Natural killer cell treated with Interleukin-12 subunit alpha and Interleukin-12 subunit beta and Interleukin-15 and Interleukin-18, amount 100 ng/mL, for 72 hours (primary cell): ENCODE results near the gene LTA4H. TPM values are rescaled to one million over a fixed set of nuclear protein-coding genes. Genes with fewer than 3 reads are reported as not detected.

Experiments used
- ATAC-seq, 2 donors: fragments of 150-1000 bp; cut with Tn5 transposase in 1 of 2; sonication (Bioruptor Pico), chemical (Tn5 transposase) in 1 of 2; 2 replicates each; pipeline ENCODE4 v1.10.0; 2021
- DNase-seq: peaks from one replicate; pipeline ENCODE4 v3.0.0; 2022; ENCODE audit warnings: low spot score
- H3K27ac Mint-ChIP-seq, 2 donors: 1 replicate in 1 of 2; 2 replicates in 1 of 2; pipeline ENCODE4 v1.8.0; 2022; ENCODE audit warnings: mixed read lengths in 2 of 2, mild to moderate bottlenecking in 1 of 2, moderate library complexity in 1 of 2
- H3K27me3 Mint-ChIP-seq, 2 donors: 1 replicate in 1 of 2; 2 replicates in 1 of 2; pipeline ENCODE4 v1.8.0; 2022; ENCODE audit warnings: mixed read lengths in 2 of 2
- H3K36me3 Mint-ChIP-seq: one replicate; pipeline ENCODE4 v1.8.0; 2022; ENCODE audit warnings: mixed read lengths
- H3K4me1 Mint-ChIP-seq, 2 donors: 1 replicate in 1 of 2; 2 replicates in 1 of 2; pipeline ENCODE4 v1.8.0; 2022; ENCODE audit warnings: low read depth in 2 of 2, mixed read lengths in 2 of 2, mild to moderate bottlenecking in 1 of 2
- H3K4me3 Mint-ChIP-seq: one replicate; pipeline ENCODE4 v1.8.0; 2022; ENCODE audit warnings: mixed read lengths
- H3K9me3 Mint-ChIP-seq: 2 replicates; pipeline ENCODE4 v1.8.0; 2022; ENCODE audit warnings: mixed read lengths
- total RNA-seq, 2 donors: library from RNA; stranded (reverse); gene quantifications; one replicate each; pipeline ENCODE4 v1.2.3, GENCODE V29; 2022

LTA4H gene
- total RNA-seq, 2 donors from 2014 or later, result 43.5 to 47.3 TPM

DNA sequence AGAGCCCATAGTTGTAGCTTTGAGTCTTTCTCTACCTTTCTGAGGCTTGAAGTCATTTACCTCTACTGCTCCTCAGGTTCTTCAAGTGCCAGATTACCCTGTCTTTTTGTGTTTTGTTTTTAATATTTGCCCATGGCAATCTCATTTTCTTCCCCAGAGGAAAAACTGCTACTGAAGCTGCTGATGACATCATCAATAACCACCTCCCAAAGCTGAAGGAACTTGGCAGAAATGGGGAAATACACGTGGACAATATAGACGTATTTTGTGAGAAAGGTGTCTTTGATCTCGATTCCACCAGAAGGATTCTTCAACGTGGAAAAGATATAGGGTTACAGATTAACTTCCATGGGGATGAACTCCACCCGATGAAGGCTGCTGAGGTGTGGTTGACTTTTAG lies 75.1 kb downstream of the LTA4H start:
- no peak overlapping the region for H3K27ac Mint-ChIP-seq
- no peak for ATAC-seq
- no peak overlapping the region for H3K4me3 Mint-ChIP-seq
- no peaks in the 10 kb centered on the region for H3K9me3 Mint-ChIP-seq
- H3K27me3 Mint-ChIP-seq, result no peaks in the 10 kb centered on the region
- no peaks in the 10 kb centered on the region for H3K36me3 Mint-ChIP-seq
- no peaks in the 10 kb centered on the region for H3K4me1 Mint-ChIP-seq
- DNase-seq, result no peak

DNA sequence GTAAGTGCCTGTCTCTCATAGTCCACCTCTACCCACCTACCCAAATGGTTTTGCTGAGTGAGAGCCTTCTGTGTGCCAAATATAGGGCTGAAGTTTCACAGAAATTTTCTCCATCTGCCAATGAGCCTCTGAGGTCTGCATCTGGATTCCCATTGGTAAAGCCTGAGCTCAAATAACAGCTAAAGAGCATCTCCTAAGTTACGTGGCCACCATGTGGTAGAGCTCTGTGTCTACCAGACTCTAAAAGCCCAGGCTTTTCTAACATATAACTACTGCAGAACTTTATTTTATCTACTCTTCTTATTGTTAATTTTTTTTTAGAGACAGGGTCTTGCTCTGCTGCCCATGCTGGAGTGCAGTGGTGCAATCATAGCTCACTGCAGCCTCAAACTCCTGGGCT lies 76.3 kb downstream of the LTA4H start:
- H3K9me3 Mint-ChIP-seq, result no peaks in the 10 kb centered on the region
- no peak overlapping the region for H3K27ac Mint-ChIP-seq
- no peak for ATAC-seq
- no peak for DNase-seq
- H3K36me3 Mint-ChIP-seq, result no peaks in the 10 kb centered on the region
- no peaks in the 10 kb centered on the region for H3K27me3 Mint-ChIP-seq
- no peaks in the 10 kb centered on the region for H3K4me1 Mint-ChIP-seq
- no peak overlapping the region for H3K4me3 Mint-ChIP-seq

DNA sequence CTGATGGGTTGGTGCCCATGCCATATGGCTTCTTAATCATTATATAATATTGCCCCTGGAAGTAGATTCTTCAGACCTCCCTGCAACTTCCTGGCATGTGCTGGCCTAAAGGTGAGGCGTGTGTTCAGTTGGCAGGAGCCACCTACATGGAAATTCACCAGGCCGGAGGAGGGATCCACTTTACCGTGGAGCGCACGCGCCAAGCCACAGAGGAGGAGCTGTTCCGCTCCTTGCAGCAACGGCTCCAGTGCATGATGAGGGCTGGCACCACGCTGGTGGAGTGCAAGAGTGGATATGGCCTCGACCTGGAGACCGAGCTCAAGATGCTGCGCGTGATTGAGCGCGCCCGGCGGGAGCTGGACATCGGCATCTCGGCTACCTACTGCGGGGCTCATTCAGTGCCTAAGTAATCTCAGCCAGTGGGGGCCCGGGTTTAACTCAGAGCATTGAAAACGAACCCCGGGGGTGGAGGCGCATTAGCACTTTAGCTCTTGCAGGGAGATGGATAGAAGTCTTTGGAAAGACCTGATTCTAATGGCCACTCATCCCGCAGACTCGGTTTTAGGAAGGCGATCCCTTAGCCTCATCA lies 78.7 kb downstream of the LTA4H start:
- no peak for ATAC-seq
- Mint-ChIP-seq H3K9me3 (no peaks in the 10 kb centered on the region), H3K4me3 (no peak overlapping the region), H3K36me3 (no peaks in the 10 kb centered on the region), H3K27ac (no peak overlapping the region), H3K27me3 (peaks cover 0 to 3% of the 10 kb centered on the region in 2 donors), H3K4me1 (no peaks in the 10 kb centered on the region)
- DNase-seq, result no peak

DNA sequence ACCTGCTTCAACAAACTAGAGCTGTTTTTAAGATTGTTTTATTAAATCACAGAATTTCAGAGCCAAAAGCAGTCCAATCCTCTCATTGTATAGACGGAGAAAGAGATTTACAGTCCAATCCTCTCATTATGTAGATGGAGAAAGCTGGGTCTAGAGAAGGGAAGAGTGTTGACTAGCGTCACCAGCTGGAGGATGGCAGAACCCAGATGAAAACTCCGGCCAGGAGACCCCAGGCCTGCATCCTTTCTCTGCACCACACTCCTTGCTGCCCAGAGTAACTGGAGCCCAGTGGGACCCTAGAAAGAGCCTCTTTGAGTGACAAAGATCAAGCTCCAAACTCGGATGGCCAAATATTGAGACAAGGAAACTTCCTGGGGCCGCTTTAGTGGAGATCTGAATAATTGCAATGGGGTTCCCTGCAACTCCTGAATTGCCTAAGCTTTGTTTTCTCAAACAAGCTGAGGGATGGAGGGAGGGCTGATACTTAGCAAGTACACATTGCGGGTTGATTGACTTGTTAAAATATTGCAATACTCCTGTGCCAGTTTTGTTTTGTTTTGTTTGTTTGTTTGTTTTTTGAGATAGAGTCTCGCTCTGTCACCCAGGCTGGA lies 79.7 kb downstream of the LTA4H start:
- H3K27ac Mint-ChIP-seq, result no peak overlapping the region
- H3K9me3 Mint-ChIP-seq, result no peaks in the 10 kb centered on the region
- ATAC-seq, result no peak
- H3K4me3 Mint-ChIP-seq, result no peak overlapping the region
- peaks cover 6 to 11% of the 10 kb centered on the region in 2 donors for H3K27me3 Mint-ChIP-seq
- no peaks in the 10 kb centered on the region for H3K36me3 Mint-ChIP-seq
- DNase-seq, result no peak
- no peaks in the 10 kb centered on the region for H3K4me1 Mint-ChIP-seq

DNA sequence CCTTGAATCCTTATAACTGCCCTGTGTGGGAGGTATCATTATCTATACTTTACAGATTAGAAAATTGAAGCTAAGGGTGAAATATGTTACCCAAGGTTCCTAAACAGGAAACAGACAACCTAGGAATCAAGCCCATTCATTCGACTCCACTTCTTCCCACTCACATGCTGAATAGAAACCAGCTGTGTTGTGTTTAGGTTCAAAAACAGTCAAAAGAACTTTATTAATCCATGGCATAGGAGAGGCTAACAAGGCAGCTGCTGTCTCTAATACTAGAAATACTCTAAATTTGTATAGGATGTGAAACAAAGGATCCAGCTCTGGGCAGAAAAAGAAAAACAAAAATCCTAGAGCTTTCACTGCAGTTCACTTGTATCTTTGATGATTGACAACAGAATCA lies 82.4 kb downstream of the LTA4H start:
- Mint-ChIP-seq H3K4me1 (no peaks in the 10 kb centered on the region), H3K27me3 (peaks cover 6 to 17% of the 10 kb centered on the region in 2 donors), H3K27ac (no peak overlapping the region), H3K9me3 (no peaks in the 10 kb centered on the region), H3K4me3 (no peak overlapping the region), H3K36me3 (no peaks in the 10 kb centered on the region)
- ATAC-seq (no peak), DNase-seq (no peak)

DNA sequence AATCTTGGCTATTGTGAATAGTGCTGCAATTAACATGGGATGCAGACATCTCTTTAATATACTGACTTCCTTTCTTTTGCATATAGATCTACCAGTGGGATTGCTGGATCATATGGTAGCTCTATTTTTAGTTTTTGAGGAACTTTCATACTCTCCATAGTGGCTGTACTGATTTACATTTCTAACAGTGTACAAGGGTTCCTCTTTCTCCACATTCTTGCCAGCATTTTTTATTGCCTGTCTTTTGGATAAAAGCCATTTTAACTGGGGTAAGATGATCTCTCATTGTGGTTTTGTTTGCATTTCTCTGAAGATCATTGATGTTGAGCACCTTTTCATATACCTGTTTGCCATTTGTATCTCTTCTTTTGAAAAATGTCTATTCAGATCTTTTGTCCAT lies 83.9 kb downstream of the LTA4H start:
- no peak for DNase-seq
- Mint-ChIP-seq H3K27me3 (peaks cover 6 to 17% of the 10 kb centered on the region in 2 donors), H3K36me3 (no peaks in the 10 kb centered on the region), H3K27ac (no peak overlapping the region), H3K4me1 (no peaks in the 10 kb centered on the region), H3K9me3 (no peaks in the 10 kb centered on the region), H3K4me3 (no peak overlapping the region)
- ATAC-seq, result no peak

Other genes with a start within 250 kb of the LTA4H start
- not detected for gene NTN4, start 244.8 kb downstream of the LTA4H start, total RNA-seq
- 10 to 100 TPM; 31.5 to 62.6 TPM for gene SNRPF, start 176.6 kb downstream of the LTA4H start, total RNA-seq
- gene CCDC38, start 93.0 kb downstream of the LTA4H start, total RNA-seq, result under 1 TPM in 1 of 2 donors, not detected in 1; 0.33 TPM
- 1 to 10 TPM in 1 of 2 donors, under 1 TPM in 1; 0.74 to 2.1 TPM for gene AMDHD1, start 92.3 kb downstream of the LTA4H start, total RNA-seq
- 1 to 10 TPM in 1 of 2 donors, under 1 TPM in 1; 0.50 to 1.6 TPM for gene HAL, start 39.2 kb downstream of the LTA4H start, total RNA-seq
- gene ELK3, start 158.8 kb upstream of the LTA4H start, total RNA-seq, result 10 to 100 TPM; 16.0 to 21.6 TPM